Heart left ventricle (tissue), 16 donors: ENCODE results near the gene GNA15. TPM values are rescaled to one million over a fixed set of nuclear protein-coding genes. Genes with fewer than 3 reads are reported as not detected.
"Not testable (repeated sequence)": the region's sequence is repeated elsewhere in the genome, so short reads cannot be mapped to it uniquely, and the experiment has no call there.

Source experiments
- ATAC-seq, 4 donors: fragments of 200-7000 bp; cut with Tn5 transposase; one replicate each; pipeline ENCODE4 v1.9.1; 2020 to 2022; ENCODE audit warnings: moderate library complexity in 4 of 4, mild to moderate bottlenecking in 3 of 4, moderate number of reproducible peaks in 1 of 4
- DNase-seq, 5 donors: peaks; one replicate each; pipeline ENCODE4 v3.0.0-alpha.2; 2020
- H3K27ac ChIP-seq, 12 donors: fragments of 200-600 bp; sonication (generic) in 4 of 12; one replicate each; pipeline versions ENCODE4 v1.5.0 to v1.8.0; 2016 to 2022; ENCODE audit warnings: mild to moderate bottlenecking in 2 of 12
- H3K27me3 ChIP-seq, 9 donors: fragments of 200-600 bp; sonication (generic) in 2 of 9; one replicate each; pipeline versions ENCODE4 v1.5.1 to v1.8.0; 2016 to 2022; ENCODE audit warnings: mild to moderate bottlenecking in 3 of 9
- H3K36me3 ChIP-seq, 9 donors: fragments of 200-600 bp; sonication (generic) in 2 of 9; one replicate each; pipeline versions ENCODE4 v1.5.0 to v1.8.0; 2018 to 2022; ENCODE audit warnings: mild to moderate bottlenecking in 2 of 9
- H3K4me1 ChIP-seq, 12 donors: fragments of 200-600 bp; sonication (generic) in 4 of 12; one replicate each; pipeline versions ENCODE4 v1.5.0 to v1.8.0; 2016 to 2022; ENCODE audit warnings: mild to moderate bottlenecking in 3 of 12
- H3K4me3 ChIP-seq, 12 donors: fragments of 200-600 bp; sonication (generic) in 4 of 12; one replicate each; pipeline versions ENCODE4 v1.5.0 to v1.8.0; 2017 to 2022; ENCODE audit warnings: mild to moderate bottlenecking in 9 of 12, moderate library complexity in 4 of 12
- H3K9me3 ChIP-seq, 12 donors: fragments of 200-600 bp; sonication (generic) in 4 of 12; one replicate each; pipeline versions ENCODE4 v1.5.0 to v1.8.0; 2016 to 2022; ENCODE audit warnings: mild to moderate bottlenecking in 1 of 12
- CTCF ChIP-seq, 12 donors: fragments of 200-600 bp; sonication (generic) in 4 of 12; IDR thresholded peaks; one replicate each; pipeline versions ENCODE4 v1.5.0 to v1.8.0; 2018 to 2022; ENCODE audit warnings: antibody characterized with exemption in 12 of 12, mild to moderate bottlenecking in 5 of 12
- POLR2A ChIP-seq, 2 donors: fragments of 450-650 bp; IDR thresholded peaks; one replicate each; pipeline ENCODE4 v1.6.1; 2017; ENCODE audit warnings: antibody characterized with exemption in 2 of 2, mild to moderate bottlenecking in 2 of 2, moderate library complexity in 2 of 2
- WGBS, 4 donors: extraction: QIAGEN DNeasy Blood & Tissue Kit in 2 of 4; methylation state at CpG; one replicate each; pipeline versions ENCODE4 v1.1.5 to v1.1.7; 2013 to 2018; 5-methylcytosine and 5-hydroxymethylcytosine counted together
- intact Hi-C, 10 donors: fragments of 100-400 bp; cut with DNase I; formaldehyde crosslinking; loops; one replicate each; pipeline versions ENCODE4 v1.11.1 to v1.14.2; 2022
- polyA plus RNA-seq, 2 donors: library from polyadenylated mRNA; stranded (reverse); fragments of 200-250 nt; gene quantifications; one replicate each; pipeline ENCODE4 v1.2.3, GENCODE V29; 2013
- total RNA-seq, 9 donors: library from RNA; depleted of rRNA in 2 of 9; stranded (reverse); fragments of >200 nt in 2 of 9; fragmentation: NEBNext Ultra II Directional in 3 of 9; extraction: Animal tissue kit (Norgen Biotek cat#: 25700) in 3 of 9; gene quantifications; one replicate each; pipeline versions ENCODE4 v1.1.0 to v1.2.4, GENCODE V29; 2016 to 2023
- donor health status: ischemic (EF 13 %, LVEDD 7.1; RV severe dilation, severe dysfunction).
- donor health status: healthy with polysubstance abuse.
- donor health status: DM: no; HTN: yes; CAD: no.
- donor health status: DM: no; HTN: no; CAD: no.
- donor health status: ischemic (EF 25% LVEDD 6.9; RV normal size, moderate dysfunction).
- donor health status: ischemic (EF 25% LVEDD 5.7; RV mildly dilated, moderate dysfunction).
- donor health status: healthy.
- donor health status: DM: yes; HTN: yes; CAD: no.
- donor health status: ischemic (EF 35%, LVEDD 5.7; RV mildly dilated, moderate dysfunction).
- donor health status: nonischemic (EF 11% LVEDD 7.7; RV severe dilation, severe dysfunction).
- donor health status: DM: yes; HTN: yes; CAD: no.
- donor health status: PGD.
- donor health status: ischemic (EF 29% LVEDD 5.4; RV normal size, mild dysfunction).
- donor health status: nonischemic (EF 23%, LVEDD 6.1; RV moderate dilation, normal function).

Gene GNA15
- total and polyA plus RNA-seq, 11 donors: 0.69 to 15.2 (median 1.7) TPM

- Histone ChIP-seq H3K36me3 (peaks cover 0 to 32% (median 0%) of the 10 kb centered on the region in 9 donors), H3K9me3 (no peaks in the 10 kb centered on the region), H3K4me3 (no peak overlapping the region), H3K27ac (no peak overlapping the region), H3K27me3 (peaks cover 0 to 4% (median 0%) of the 10 kb centered on the region in 9 donors), H3K4me1 (peaks cover 0 to 17% (median 6%) of the 10 kb centered on the region in 12 donors)
- intact Hi-C loops: loop anchor here in 1 of 10 donors (10.0 kb wide), 1 partner anchor 267 kb away; no protein-coding TSS in a partner anchor
- 74 to 86% (median 81%) methylated on average over 11 to 14 of the region's 14 CpGs for WGBS, 4 donors
- DNase-seq (no peak), ATAC-seq (no peak)
- TF ChIP-seq CTCF (IDR thresholded peaks at IDR 0.05) (no peak), POLR2A (IDR thresholded peaks at IDR 0.05) (no peak)
These were observed 16.0 kb downstream of the GNA15 start for GRCh38 chr19:3151563-3152418.

GRCh38 chr19:3152419-3152780, 16.6 kb downstream of the GNA15 start:
- no peak overlapping the region for H3K27ac ChIP-seq
- no peak overlapping the region for H3K4me3 ChIP-seq
- DNase-seq (no peak), ATAC-seq (no peak)
- H3K4me1 ChIP-seq: peaks cover 0 to 17% (median 6%) of the 10 kb centered on the region in 12 donors
- TF ChIP-seq POLR2A (IDR thresholded peaks at IDR 0.05) (no peak), CTCF (IDR thresholded peaks at IDR 0.05) (no peak)
- 81 to 93% (median 90%) methylated on average over 3 of the region's 3 CpGs for WGBS, 4 donors
- no peaks in the 10 kb centered on the region for H3K9me3 ChIP-seq
- intact Hi-C loops: loop anchor here in 1 of 10 donors (10.0 kb wide), 1 partner anchor 268 kb away; no protein-coding TSS in a partner anchor
- peaks cover 0 to 37% (median 0%) of the 10 kb centered on the region in 9 donors for H3K36me3 ChIP-seq
- H3K27me3 ChIP-seq: peaks cover 0 to 4% (median 0%) of the 10 kb centered on the region in 9 donors

- no peak overlapping the region for H3K4me3 ChIP-seq
- ATAC-seq (no peak), DNase-seq (no peak)
- WGBS, 4 donors: 80 to 88% (median 82%) methylated on average over 3 of the region's 3 CpGs
- TF ChIP-seq CTCF (IDR thresholded peaks at IDR 0.05) (no peak), POLR2A (IDR thresholded peaks at IDR 0.05) (no peak)
- H3K27ac ChIP-seq: no peak overlapping the region
- intact Hi-C loops: loop anchor here in 1 of 10 donors (10.0 kb wide), 1 partner anchor 269 kb away; no protein-coding TSS in a partner anchor
- H3K4me1 ChIP-seq: peaks cover 0 to 17% (median 6%) of the 10 kb centered on the region in 12 donors
- H3K9me3 ChIP-seq: no peaks in the 10 kb centered on the region
- peaks cover 0 to 4% (median 0%) of the 10 kb centered on the region in 9 donors for H3K27me3 ChIP-seq
- peaks cover 0 to 42% (median 0%) of the 10 kb centered on the region in 9 donors for H3K36me3 ChIP-seq
These were observed 17.7 kb downstream of the GNA15 start for GRCh38 chr19:3153286-3154230.

GRCh38 chr19:3154447-3154846, 18.6 kb downstream of the GNA15 start:
- Histone ChIP-seq H3K4me3 (peak overlapping the region in 4 of 12 donors; percentile 0 to 34 (median 20)), H3K27ac (peak overlapping the region in 11 of 12 donors; percentile 0 to 90 (median 77)), H3K36me3 (peaks cover 0 to 36% (median 0%) of the 10 kb centered on the region in 9 donors), H3K4me1 (peaks cover 0 to 17% (median 6%) of the 10 kb centered on the region in 12 donors)
- 87 to 92% (median 89%) methylated on average over 3 of the region's 3 CpGs for WGBS, 4 donors
- intact Hi-C loops: loop anchor here in 1 of 10 donors (10.0 kb wide), 1 partner anchor 270 kb away; no protein-coding TSS in a partner anchor
- DNase-seq, H3K9me3 ChIP-seq, ATAC-seq, H3K27me3 ChIP-seq: not testable (repeated sequence)
